GM18867 (cell line): ENCODE data around the gene GRIN2C.
"Not testable (repeated sequence)": the region's sequence is repeated elsewhere in the genome, so short reads cannot be mapped to it uniquely, and the experiment has no call there.

Experiments used
- ATAC-seq: cut with Tn5 transposase; IDR thresholded peaks from one replicate; pipeline ENCODE4 v1.9.1; 2021; ENCODE audit warnings: mild to moderate bottlenecking, moderate library complexity; ENCODE audit not compliant: unreplicated experiment

The GRIN2C gene

GRCh38 chr17:74881073-74881472, 21.4 kb upstream of the GRIN2C start:
- no peak for ATAC-seq

- ATAC-seq, result no peak
Measured at GRCh38 chr17:74879308-74879707, 19.6 kb upstream of the GRIN2C start.

- ATAC-seq, result no peak
Measured at GRCh38 chr17:74878658-74879057, 19.0 kb upstream of the GRIN2C start.

- no peak for ATAC-seq
Measured at GRCh38 chr17:74877592-74878548, 18.2 kb upstream of the GRIN2C start.

- no peak for ATAC-seq
Measured at GRCh38 chr17:74875977-74876593, 16.4 kb upstream of the GRIN2C start.

- ATAC-seq, result no peak
Measured at GRCh38 chr17:74875155-74875976, 15.7 kb upstream of the GRIN2C start.

GRCh38 chr17:74874615-74875037, 14.9 kb upstream of the GRIN2C start:
- no peak for ATAC-seq

- ATAC-seq, result no peak
Measured at GRCh38 chr17:74873874-74874614, 14.4 kb upstream of the GRIN2C start.

- peak; percentile 87 for ATAC-seq
Measured at GRCh38 chr17:74873037-74873873, 13.6 kb upstream of the GRIN2C start.

GRCh38 chr17:74872313-74873036, 12.8 kb upstream of the GRIN2C start, which contains the start of gene FDXR:
Gene FDXR, minus strand, starts transcription at chr17:74872994. Its CDS starts 50 bp downstream, at chr17:74872944.
- peak; percentile 21 for ATAC-seq

GRCh38 chr17:74871356-74872076, 11.8 kb upstream of the GRIN2C start:
- ATAC-seq, result no peak

- ATAC-seq, result no peak
Measured at GRCh38 chr17:74870512-74870911, 10.8 kb upstream of the GRIN2C start.

- not testable (repeated sequence) for ATAC-seq
Measured at GRCh38 chr17:74870028-74870427, 10.3 kb upstream of the GRIN2C start.

GRCh38 chr17:74868908-74869255, 9.2 kb upstream of the GRIN2C start:
- ATAC-seq, result no peak

- no peak for ATAC-seq
Measured at GRCh38 chr17:74868251-74868907, 8.7 kb upstream of the GRIN2C start.

- ATAC-seq, result no peak
Measured at GRCh38 chr17:74866198-74866835, 6.6 kb upstream of the GRIN2C start.

GRCh38 chr17:74865504-74866197, 6.0 kb upstream of the GRIN2C start:
- no peak for ATAC-seq
